ENCODE measurements around the gene MOGAT3. TPM values are rescaled to one million over a fixed set of nuclear protein-coding genes. Genes with fewer than 3 reads are reported as not detected.

MOGAT3 gene
- total RNA-seq, 1 experiment from 2014 or later = 0.15 TPM

GRCh38 chr7:101167645-101168411 is 33.0 kb downstream of the MOGAT3 start:
- H3K4me2 ChIP-seq (ENCODE audit: insufficient read depth, insufficient read length, low read length) = peak overlapping the region; percentile 63
- H3K27ac ChIP-seq (ENCODE audit: insufficient read length, low read depth, low read length) = no peak overlapping the region
- H4K5ac ChIP-seq (ENCODE audit: insufficient read length, low read depth, low read length) = no peak overlapping the region
- Mint-ChIP-seq H3K27me3 (ENCODE audit: low read depth) (peaks cover 80% of the 10 kb centered on the region), H3K27ac (peak overlapping the region in 1 of 3 experiments; percentile 89; a peak in 2 of 7 replicates), H3K4me1 (peaks cover 61 to 70% of the 10 kb centered on the region in 2 experiments), H3K9me3 (no peaks in the 10 kb centered on the region), H3K4me3 (peak overlapping the region; percentile 82 to 87), H3K36me3 (ENCODE audit: insufficient read depth in 1 of 3, low read depth in 3 of 3) (no peaks in the 10 kb centered on the region)
- WGBS (ENCODE audit: extremely low coverage, insufficient read length, low lambda C conversion rate) = no CpG with 5 or more reads among the region's 12 CpGs
- no peak overlapping the region for H4K91ac ChIP-seq (ENCODE audit: insufficient read length, low read depth, low read length)
- no peak overlapping the region for H3K18ac ChIP-seq (ENCODE audit: insufficient read length, low read depth, low read length)
- no peak overlapping the region for H3K56ac ChIP-seq (ENCODE audit: insufficient read length, low read depth, low read length)
- no peak overlapping the region for H3K23ac ChIP-seq (ENCODE audit: insufficient read length, low read depth, low read length)
- H3K27me3 ChIP-seq (ENCODE audit: insufficient read depth, low read length) = peaks cover 40% of the 10 kb centered on the region
- H2BK20ac ChIP-seq (ENCODE audit: low read depth, low read length, poor library complexity, severe bottlenecking) = no peak overlapping the region
- H3K79me2 ChIP-seq (ENCODE audit: insufficient read depth, low read length) = no peaks in the 10 kb centered on the region
- no peaks in the 10 kb centered on the region for H3K79me1 ChIP-seq (ENCODE audit: insufficient read depth, low read depth, low read length, poor library complexity, severe bottlenecking)
- no peaks in the 10 kb centered on the region for H4K20me1 ChIP-seq (ENCODE audit: control insufficient read depth, insufficient read depth, insufficient read length)
- no peak overlapping the region for H2BK15ac ChIP-seq (ENCODE audit: low read depth, low read length)
- H2BK5ac ChIP-seq (ENCODE audit: insufficient read length, low read length) = no peak overlapping the region
- peaks cover 60% of the 10 kb centered on the region for H3K23me2 ChIP-seq (ENCODE audit: insufficient read length, low read depth, low read length, poor library complexity, severe bottlenecking)
- no peaks in the 10 kb centered on the region for H3K9me3 ChIP-seq (ENCODE audit: control insufficient read depth, low read depth, low read length)
- no peak for DNase-seq
- no peak overlapping the region for H2AFZ ChIP-seq (ENCODE audit: low read length)
- no peak overlapping the region for H3K4ac ChIP-seq (ENCODE audit: low read depth, low read length)
- no peak overlapping the region for H2AK5ac ChIP-seq (ENCODE audit: insufficient read length, low read length)
- no peak overlapping the region for H2BK12ac ChIP-seq (ENCODE audit: insufficient read length, low read depth, low read length)
- no peak overlapping the region for H3K14ac ChIP-seq (ENCODE audit: insufficient read depth, low read length)
- no peak overlapping the region for H3K9ac ChIP-seq (ENCODE audit: extremely low read depth, insufficient read length, low read length)
- no peak overlapping the region for H2BK120ac ChIP-seq (ENCODE audit: low read depth, low read length, poor library complexity, severe bottlenecking)
- no peak overlapping the region for H3T11ph ChIP-seq (ENCODE audit: low read length)
- H4K8ac ChIP-seq (replicated peaks; ENCODE audit: insufficient read length, low read depth, low read length) = no peak overlapping the region
- H3K4me1 ChIP-seq (ENCODE audit: insufficient read depth, low read length) = peaks cover 16% of the 10 kb centered on the region; the same call in 1 of the 2 replicates
- no peak for TF ChIP-seq CTCF (conservative IDR thresholded peaks at IDR 0.05)
